SK-N-SH (cell line): ENCODE data around the gene TBX18. TPM values are rescaled to one million over a fixed set of nuclear protein-coding genes. Genes with fewer than 3 reads are reported as not detected.

ENCODE experiments used
- CTCF ChIA-PET: fragments of 300-600, 350-600 bp; formaldehyde crosslinking; extraction: SDS; loops from one replicate; lab custom pipeline; 2021; lab: Yijun Ruan, JAX
- POLR2A ChIA-PET: fragments of 350-600 bp; sonication (Branson Sonifier 250); formaldehyde crosslinking; extraction: SDS; loops from one replicate; lab custom pipeline; 2020; ENCODE audit warnings: antibody characterized with exemption, inconsistent platforms; lab: Yijun Ruan, JAX
- DNase-seq: peaks from one replicate; pipeline ENCODE4 v3.0.0; 2012
- H2AFZ ChIP-seq: fragments of 200-600 bp; sonication (generic); 2 replicates; pipeline ENCODE4 v1.8.1; 2016; ENCODE audit warnings: antibody characterized with exemption, mild to moderate bottlenecking, low read depth
- H3F3A ChIP-seq: fragments of 200-600 bp; sonication (generic); replicated peaks from 2 replicates; pipeline ENCODE3; 2016; ENCODE audit warnings: antibody characterized with exemption, mild to moderate bottlenecking; ENCODE audit not compliant: insufficient read depth
- H3K27ac ChIP-seq, 2 experiments: fragments of 200-500 bp in 1 of 2; fragments of 200-600 bp in 1 of 2; sonication (Bioruptor generic) in 1 of 2; sonication (generic), shearing (Covaris generic) in 1 of 2; 2 replicates each; pipeline versions ENCODE4 v1.5.1 to v1.6.1; 2014 to 2016; ENCODE audit warnings: low read depth in 2 of 2, inconsistent platforms in 1 of 2, low read length in 1 of 2, mild to moderate bottlenecking in 1 of 2, mixed read lengths in 1 of 2
- H3K27me3 ChIP-seq: fragments of 200-600 bp; sonication (generic), shearing (Covaris generic); 2 replicates; pipeline ENCODE4 v1.6.1; 2016; ENCODE audit warnings: mixed run types; ENCODE audit not compliant: insufficient read depth
- H3K36me3 ChIP-seq, 2 experiments: fragments of 200-500 bp in 1 of 2; fragments of 200-600 bp in 1 of 2; sonication (Bioruptor generic) in 1 of 2; sonication (generic) in 1 of 2; replicated peaks in 1 of 2; 2 replicates each; pipeline versions ENCODE3 to v1.5.1; 2014 to 2016; ENCODE audit warnings: low read length in 1 of 2, mild to moderate bottlenecking in 1 of 2; ENCODE audit not compliant: insufficient read depth in 2 of 2, control insufficient read depth in 1 of 2
- H3K4me1 ChIP-seq, 2 experiments: fragments of 200-500 bp in 1 of 2; fragments of 200-600 bp in 1 of 2; sonication (Bioruptor generic) in 1 of 2; sonication (generic), shearing (Covaris generic) in 1 of 2; 2 replicates each; pipeline versions ENCODE4 v1.5.1 to v1.6.1; 2014 to 2016; ENCODE audit warnings: low read depth in 1 of 2, low read length in 1 of 2, mixed run types in 1 of 2; ENCODE audit not compliant: insufficient read depth in 2 of 2, control insufficient read depth in 1 of 2
- H3K4me2 ChIP-seq: fragments of 200-600 bp; sonication (generic), shearing (Covaris generic); 2 replicates; pipeline ENCODE4 v1.6.1; 2017; ENCODE audit warnings: mixed run types
- H3K4me3 ChIP-seq, 2 experiments: fragments of 200-500 bp in 1 of 2; fragments of 200-600 bp in 1 of 2; sonication (Bioruptor generic) in 1 of 2; sonication (generic), shearing (Covaris generic) in 1 of 2; 2 replicates each; pipeline versions ENCODE4 v1.5.1 to v1.8.1; 2014 to 2016; ENCODE audit warnings: low read depth in 2 of 2, inconsistent platforms in 1 of 2, low read length in 1 of 2, mild to moderate bottlenecking in 1 of 2, mixed read lengths in 1 of 2, moderate library complexity in 1 of 2
- H3K79me2 ChIP-seq: fragments of 200-600 bp; sonication (generic); 2 replicates; pipeline ENCODE4 v1.8.1; 2017; ENCODE audit warnings: mild to moderate bottlenecking; ENCODE audit not compliant: insufficient read depth
- H3K9ac ChIP-seq: fragments of 200-600 bp; sonication (generic); 2 replicates; pipeline ENCODE4 v1.6.1; 2017; ENCODE audit warnings: mixed run types
- H3K9me2 ChIP-seq: fragments of 200-600 bp; sonication (generic); 2 replicates; pipeline ENCODE4 v1.6.1; 2017; ENCODE audit warnings: mixed run types
- H3K9me3 ChIP-seq: fragments of 200-600 bp; sonication (generic); 2 replicates; pipeline ENCODE4 v1.6.1; 2017; ENCODE audit warnings: mixed run types, mild to moderate bottlenecking, moderate library complexity
- H4K20me1 ChIP-seq: fragments of 200-600 bp; sonication (generic); 2 replicates; pipeline ENCODE4 v1.6.1; 2017; ENCODE audit warnings: mild to moderate bottlenecking, mixed run types; ENCODE audit not compliant: insufficient read depth
- CTCF ChIP-seq: fragments of 200-600 bp; sonication (generic); IDR thresholded peaks from 2 replicates; pipeline ENCODE4 v1.6.1; 2017; ENCODE audit warnings: antibody characterized with exemption, mild to moderate bottlenecking, moderate library complexity
- EP300 ChIP-seq, 2 experiments: IDR thresholded peaks; 2 replicates each; pipeline versions ENCODE4 v1.4.0 to v1.6.1; 2012; ENCODE audit warnings: borderline replicate concordance in 1 of 2, low read depth in 1 of 2, low read length in 1 of 2
- EZH2phosphoT487 ChIP-seq: fragments of 200-600 bp; sonication (generic); IDR thresholded peaks from 2 replicates; pipeline ENCODE4 v1.6.1; 2017; ENCODE audit warnings: low read depth, mixed run types, mild to moderate bottlenecking, antibody characterized with exemption, moderate library complexity, borderline replicate concordance
- FOSL2 ChIP-seq: IDR thresholded peaks from 2 replicates; pipeline ENCODE4 v1.4.0; 2012; ENCODE audit warnings: low read depth, mild to moderate bottlenecking, moderate library complexity, borderline replicate concordance
- GABPA ChIP-seq: IDR thresholded peaks from 2 replicates; pipeline ENCODE4 v1.4.0; 2012; ENCODE audit warnings: low read depth, mild to moderate bottlenecking
- JUND ChIP-seq: IDR thresholded peaks from 2 replicates; pipeline ENCODE4 v1.4.0; 2012
- MEF2A ChIP-seq: IDR thresholded peaks from 2 replicates; pipeline ENCODE4 v1.4.0; 2012; ENCODE audit warnings: low read depth, borderline replicate concordance
- MXI1 ChIP-seq: IDR thresholded peaks from 2 replicates; pipeline ENCODE4 v1.6.1; 2012; ENCODE audit warnings: mild to moderate bottlenecking, low read depth, low read length, improper control_type of control experiment
- NRF1 ChIP-seq: IDR thresholded peaks from 2 replicates; pipeline ENCODE4 v1.6.1; 2012; ENCODE audit warnings: low read depth, mild to moderate bottlenecking, low read length
- POLR2AphosphoS5 ChIP-seq: IDR thresholded peaks from 2 replicates; pipeline ENCODE4 v1.6.1; 2012; ENCODE audit warnings: low read depth, low read length
- RAD21 ChIP-seq: IDR thresholded peaks from 2 replicates; pipeline ENCODE4 v1.6.1; 2012; ENCODE audit warnings: mild to moderate bottlenecking, low read length
- REST ChIP-seq: IDR thresholded peaks from 2 replicates; pipeline ENCODE4 v1.6.1; 2012; ENCODE audit warnings: mild to moderate bottlenecking, low read depth, low read length, moderate library complexity
- RFX5 ChIP-seq: IDR thresholded peaks from 2 replicates; pipeline ENCODE4 v1.6.1; 2012; ENCODE audit warnings: mild to moderate bottlenecking, improper control_type of control experiment, low read length
- TCF12 ChIP-seq: IDR thresholded peaks from 2 replicates; pipeline ENCODE4 v1.4.0; 2012
- USF1 ChIP-seq: IDR thresholded peaks from 2 replicates; pipeline ENCODE4 v1.4.0; 2012; ENCODE audit warnings: low read depth, borderline replicate concordance
- YY1 ChIP-seq: IDR thresholded peaks from 2 replicates; pipeline ENCODE4 v1.4.0; 2012; ENCODE audit warnings: low read depth, mild to moderate bottlenecking
- WGBS: methylation state at CpG from one replicate; pipeline ENCODE4 v1.1.6; 2017; ENCODE audit warnings: low lambda C conversion rate; 5-methylcytosine and 5-hydroxymethylcytosine counted together
- polyA plus RNA-seq, 3 experiments: library from polyadenylated mRNA; depleted of rRNA; stranded (reverse); fragments of >200 nt; gene quantifications; 2 replicates each; pipeline ENCODE4 v1.2.3, GENCODE V29; 2012
- TF ChIP-seq, protein P1 (sequence below): fragments of 150-350 bp; IDR thresholded peaks from 2 replicates; pipeline ENCODE4 v1.6.1; 2017; ENCODE audit warnings: antibody characterized with exemption, low read length, low read depth, borderline replicate concordance

TBX18 gene
- polyA plus RNA-seq, 1 of the 3 experiments (the other 2 are of a cell fraction), result 19.3 TPM

DNA sequence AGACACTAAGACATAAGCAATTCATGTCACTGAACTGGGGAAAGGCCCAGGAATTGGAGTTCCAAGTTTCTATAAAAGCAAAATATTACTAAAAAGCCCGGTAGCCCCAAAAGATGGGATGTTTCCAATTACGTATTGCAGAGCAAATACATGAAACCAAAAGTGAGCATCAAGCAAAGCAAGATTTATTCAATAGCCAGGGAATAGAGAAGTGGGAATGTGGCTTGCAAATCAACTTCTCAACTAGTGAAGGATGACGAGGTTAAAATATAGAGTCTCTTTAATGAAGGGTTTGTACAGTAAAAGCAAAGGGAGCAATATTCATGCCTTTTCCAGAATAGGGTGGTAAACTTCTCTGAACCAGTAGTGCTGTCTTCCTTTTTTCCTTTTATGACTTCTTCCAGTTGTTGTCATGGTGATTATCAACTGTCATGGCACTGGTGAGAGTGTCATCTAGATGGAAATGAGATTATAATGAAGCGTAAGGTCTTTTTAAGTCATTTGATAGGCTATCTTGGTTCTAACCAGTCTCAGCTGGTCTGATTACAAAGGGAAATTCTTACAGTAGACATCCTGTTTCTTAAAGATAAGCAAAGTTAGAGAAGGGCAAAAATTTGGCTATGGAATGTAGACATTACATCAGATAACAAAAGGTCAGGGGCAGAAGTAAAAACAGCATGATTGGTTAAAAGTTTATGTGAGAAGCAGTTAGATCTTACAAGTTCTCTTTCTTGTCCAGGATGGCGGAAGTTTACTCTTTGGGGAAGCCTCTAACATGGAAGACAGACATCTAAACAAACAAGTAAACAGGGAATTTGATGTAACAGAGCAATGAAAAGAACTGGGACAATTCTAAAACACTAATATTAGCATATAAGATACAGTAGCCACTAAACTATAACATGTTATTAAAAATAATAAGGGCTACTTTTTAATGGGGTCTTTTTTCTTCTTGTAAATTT is 96.9 kb downstream of the TBX18 start:
- Histone ChIP-seq H3F3A (peaks cover 2% of the 10 kb centered on the region), H3K79me2 (no peaks in the 10 kb centered on the region), H3K27ac (no peak overlapping the region), H3K9me2 (no peaks in the 10 kb centered on the region), H3K36me3 (no peaks in the 10 kb centered on the region), H3K27me3 (no peaks in the 10 kb centered on the region), H3K4me2 (no peak overlapping the region), H4K20me1 (no peaks in the 10 kb centered on the region), H2AFZ (peak overlapping the region; percentile 9; the same call in 1 of the 2 replicates), H3K9me3 (no peaks in the 10 kb centered on the region), H3K4me3 (no peak overlapping the region), H3K9ac (no peak overlapping the region), H3K4me1 (peaks cover 0 to 8% of the 10 kb centered on the region in 2 experiments; a peak in 2 of 4 replicates)
- 67% methylated on average over 5 of the region's 5 CpGs for WGBS
- TF ChIP-seq JUND (no peak), RAD21 (no peak), FOSL2 (no peak), MEF2A (no peak), USF1 (no peak), NRF1 (no peak), POLR2AphosphoS5 (no peak), REST (no peak), GABPA (no peak)
- DNase-seq, result no peak
- CTCF ChIA-PET, result no interaction called here
- POLR2A ChIA-PET, result no interaction called here

GRCh38 chr6:84665401-84665800 is 99.0 kb downstream of the TBX18 start:
- no peak for DNase-seq
- H3K27me3 ChIP-seq, result no peaks in the 10 kb centered on the region
- H4K20me1 ChIP-seq, result no peaks in the 10 kb centered on the region
- H3K27ac ChIP-seq, result no peak overlapping the region
- H3K79me2 ChIP-seq, result no peaks in the 10 kb centered on the region
- H3K4me2 ChIP-seq, result no peak overlapping the region
- H3K9me3 ChIP-seq, result no peaks in the 10 kb centered on the region
- H3K9ac ChIP-seq, result no peak overlapping the region
- no peaks in the 10 kb centered on the region for H3K9me2 ChIP-seq
- no peaks in the 10 kb centered on the region for H3K36me3 ChIP-seq
- H3K4me1 ChIP-seq, result peaks cover 0 to 8% of the 10 kb centered on the region in 2 experiments; a peak in 2 of 4 replicates
- no peak overlapping the region for H3K4me3 ChIP-seq
- no peak overlapping the region; the same call in 1 of the 2 replicates for H2AFZ ChIP-seq
- POLR2A ChIA-PET, result no interaction called here
- 37% methylated on average over 4 of the region's 4 CpGs for WGBS
- CTCF ChIA-PET, result interaction anchor here (1.6 kb wide), 1 partner anchor 20 kb away, joined by 3 read pairs; no protein-coding TSS in a partner anchor
- peaks cover 2% of the 10 kb centered on the region for H3F3A ChIP-seq
- TF ChIP-seq POLR2AphosphoS5, result no peak
- peak; percentile 43; the same call in 1 of the 2 replicates for TF ChIP-seq TCF12
- no peak for TF ChIP-seq EP300 (IDR thresholded peaks at IDR 0.05; ENCODE audit: borderline replicate concordance in 1 of 2, low read depth in 1 of 2, low read length in 1 of 2)
- TF ChIP-seq, protein P1, sequence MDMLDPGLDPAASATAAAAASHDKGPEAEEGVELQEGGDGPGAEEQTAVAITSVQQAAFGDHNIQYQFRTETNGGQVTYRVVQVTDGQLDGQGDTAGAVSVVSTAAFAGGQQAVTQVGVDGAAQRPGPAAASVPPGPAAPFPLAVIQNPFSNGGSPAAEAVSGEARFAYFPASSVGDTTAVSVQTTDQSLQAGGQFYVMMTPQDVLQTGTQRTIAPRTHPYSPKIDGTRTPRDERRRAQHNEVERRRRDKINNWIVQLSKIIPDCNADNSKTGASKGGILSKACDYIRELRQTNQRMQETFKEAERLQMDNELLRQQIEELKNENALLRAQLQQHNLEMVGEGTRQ, result no peak
- TF ChIP-seq RFX5, result no peak
- no peak for TF ChIP-seq USF1
- TF ChIP-seq CTCF, result no peak
- TF ChIP-seq MXI1, result no peak
- TF ChIP-seq JUND, result no peak
- TF ChIP-seq EZH2phosphoT487, result no peak
- no peak for TF ChIP-seq YY1
